PC-3 (cell line): ENCODE measurements around the gene PRKCQ. TPM values are rescaled to one million over a fixed set of nuclear protein-coding genes. Genes with fewer than 3 reads are reported as not detected.

Experiments
- ATAC-seq: fragments of 200-7000 bp; cut with Tn5 transposase; 2 replicates; pipeline ENCODE4 v1.9.1; 2020; ENCODE audit warnings: mild to moderate bottlenecking, moderate library complexity
- BruUV-seq: library from RNA; stranded (reverse); fragments of 400-500 nt; replicated peaks from 2 replicates; lab custom pipeline; 2021; lab: Mats Ljungman, UMichigan
- CTCF ChIA-PET: fragments of 300-600 bp; sonication (Branson Sonifier 250); formaldehyde crosslinking; loops from one replicate; lab custom pipeline; 2022; ENCODE audit warnings: antibody characterized with exemption; lab: Charles Lee
- POLR2A ChIA-PET: fragments of 300-600 bp; sonication (Branson Sonifier 250); formaldehyde crosslinking; loops from one replicate; lab custom pipeline; 2022; ENCODE audit warnings: antibody characterized with exemption; ENCODE audit not compliant: unreplicated experiment; lab: Charles Lee
- DNase-seq: peaks from one replicate; pipeline ENCODE4 v3.0.0-alpha.2; 2015
- H2AFZ ChIP-seq: fragments of 300-600 bp; sonication (generic); 2 replicates; pipeline ENCODE4 v1.6.0; 2016; ENCODE audit warnings: antibody characterized with exemption, low read length
- H3F3A ChIP-seq: fragments of 300-600 bp; sonication (generic); one replicate; pipeline ENCODE4 v1.6.0; 2017; ENCODE audit warnings: antibody characterized with exemption, low read length, control low read depth, mild to moderate bottlenecking; ENCODE audit not compliant: unreplicated experiment
- H3K27ac ChIP-seq: fragments of 300-600 bp; sonication (generic); 2 replicates; pipeline ENCODE4 v1.5.1; 2016; ENCODE audit warnings: mild to moderate bottlenecking, low read length
- H3K27me3 ChIP-seq: fragments of 300-600 bp; sonication (generic); 2 replicates; pipeline ENCODE4 v1.6.1; 2016; ENCODE audit warnings: low read length, mixed read lengths
- H3K36me3 ChIP-seq: fragments of 300-600 bp; sonication (generic); 2 replicates; pipeline ENCODE4 v1.6.1; 2016; ENCODE audit warnings: low read depth, mixed run types, low read length, mixed read lengths
- H3K4me1 ChIP-seq: fragments of 300-600 bp; sonication (generic); 2 replicates; pipeline ENCODE4 v1.5.1; 2016; ENCODE audit warnings: low read length; ENCODE audit not compliant: insufficient read depth
- H3K4me2 ChIP-seq: fragments of 300-600 bp; sonication (generic); 2 replicates; pipeline ENCODE4 v1.6.0; 2016; ENCODE audit warnings: low read length
- H3K4me3 ChIP-seq: fragments of 300-600 bp; sonication (generic); 2 replicates; pipeline ENCODE4 v1.5.1; 2016; ENCODE audit warnings: mild to moderate bottlenecking, low read length, mixed read lengths
- H3K79me2 ChIP-seq: fragments of 300-600 bp; sonication (generic); 2 replicates; pipeline ENCODE4 v1.6.1; 2017; ENCODE audit warnings: low read length, mixed read lengths
- H3K9ac ChIP-seq: fragments of 300-600 bp; sonication (generic); 2 replicates; pipeline ENCODE4 v1.6.0; 2016; ENCODE audit warnings: mild to moderate bottlenecking, low read length
- H3K9me2 ChIP-seq: fragments of 300-600 bp; sonication (generic); replicated peaks from 2 replicates; pipeline ENCODE4 v1.6.1; 2016; ENCODE audit warnings: mixed run types, low read length, mixed read lengths
- H3K9me3 ChIP-seq: fragments of 300-600 bp; sonication (generic); 2 replicates; pipeline ENCODE4 v1.6.1; 2016; ENCODE audit warnings: low read length, mixed read lengths
- H4K20me1 ChIP-seq: fragments of 300-600 bp; sonication (generic); 2 replicates; pipeline ENCODE4 v1.6.1; 2016; ENCODE audit warnings: low read length, mixed read lengths
- CTCF ChIP-seq: fragments of 300-600 bp; sonication (generic); conservative IDR thresholded peaks from 2 replicates; pipeline ENCODE4 v1.5.1; 2017; ENCODE audit warnings: antibody characterized with exemption, low read depth, mild to moderate bottlenecking, low read length
- EZH2 ChIP-seq: fragments of 300-600 bp; sonication (generic); IDR thresholded peaks from one replicate; pipeline ENCODE4 v1.6.1; 2017; ENCODE audit warnings: antibody characterized with exemption, mild to moderate bottlenecking, low read length; ENCODE audit not compliant: unreplicated experiment
- EZH2phosphoT487 ChIP-seq: fragments of 300-600 bp; sonication (generic); IDR thresholded peaks from 2 replicates; pipeline ENCODE4 v1.6.1; 2018; ENCODE audit warnings: mild to moderate bottlenecking, antibody characterized with exemption, low read length, borderline replicate concordance
- intact Hi-C: fragments of 100-400 bp; cut with micrococcal nuclease; formaldehyde crosslinking; loops from 2 replicates; pipeline ENCODE4 v1.9.0; 2023
- total RNA-seq: library from RNA; depleted of rRNA; stranded (reverse); fragments of >200 nt; gene quantifications from 2 replicates; pipeline ENCODE4 v1.2.3, GENCODE V29; 2014

PRKCQ gene
- total RNA-seq, 1 experiment from 2014 or later, result not detected

DNA sequence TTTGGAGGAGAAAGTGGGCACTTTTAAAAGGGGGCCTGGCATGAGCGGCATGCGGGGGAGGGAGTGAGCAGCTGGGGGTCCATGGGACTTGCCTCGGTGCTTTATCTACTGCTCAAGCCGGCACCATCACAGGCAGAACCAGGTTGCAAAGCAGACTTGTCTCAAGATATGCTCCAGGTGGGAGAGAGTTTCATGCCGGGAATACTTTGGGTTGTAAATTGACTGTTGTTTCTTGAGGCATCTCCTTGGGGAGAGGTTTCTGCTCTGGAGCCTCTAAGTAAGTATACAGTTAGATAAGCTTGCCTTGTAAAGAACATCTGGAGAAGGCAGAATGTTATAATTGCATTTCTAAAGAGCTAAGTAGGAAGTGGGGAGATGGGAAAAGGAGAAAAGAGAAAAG, 42.8 kb upstream of the PRKCQ start:
- ATAC-seq (no peak), DNase-seq (no peak)
- Histone ChIP-seq H3K36me3 (no peaks in the 10 kb centered on the region), H3K4me1 (no peaks in the 10 kb centered on the region), H3K27ac (no peak overlapping the region), H4K20me1 (no peaks in the 10 kb centered on the region), H2AFZ (no peak overlapping the region), H3K79me2 (no peaks in the 10 kb centered on the region), H3K9me2 (no peaks in the 10 kb centered on the region), H3F3A (no peaks in the 10 kb centered on the region), H3K4me3 (no peak overlapping the region), H3K9me3 (no peaks in the 10 kb centered on the region), H3K27me3 (peaks cover 62% of the 10 kb centered on the region), H3K9ac (no peak overlapping the region), H3K4me2 (no peak overlapping the region)
- CTCF ChIA-PET, result no interaction called here
- TF ChIP-seq EZH2, result no peak
- TF ChIP-seq CTCF, result no peak
- no peak for TF ChIP-seq EZH2phosphoT487
- no TSS peak for BruUV-seq
- intact Hi-C loops, result no loop called here
- POLR2A ChIA-PET, result no interaction called here

GRCh38 chr10:6621536-6621935, 41.5 kb upstream of the PRKCQ start:
- H3K9me3 ChIP-seq, result no peaks in the 10 kb centered on the region
- CTCF ChIA-PET, result no interaction called here
- no peak for DNase-seq

GRCh38 chr10:6619660-6620059, 39.6 kb upstream of the PRKCQ start:
- Histone ChIP-seq H3K36me3 (no peaks in the 10 kb centered on the region), H3K27ac (no peak overlapping the region), H3K27me3 (peaks cover 35% of the 10 kb centered on the region), H3K9ac (no peak overlapping the region), H3K9me2 (no peaks in the 10 kb centered on the region), H2AFZ (no peak overlapping the region), H4K20me1 (no peaks in the 10 kb centered on the region), H3K4me2 (no peak overlapping the region), H3K4me1 (no peaks in the 10 kb centered on the region), H3F3A (no peaks in the 10 kb centered on the region), H3K79me2 (no peaks in the 10 kb centered on the region), H3K9me3 (no peaks in the 10 kb centered on the region), H3K4me3 (no peak overlapping the region)
- ChIA-PET CTCF (no interaction called here), POLR2A (no interaction called here)
- DNase-seq, result no peak
- intact Hi-C loops, result no loop called here
- no TSS peak for BruUV-seq
- ATAC-seq, result no peak
- TF ChIP-seq EZH2phosphoT487 (no peak), EZH2 (no peak), CTCF (no peak)

More at GRCh38 chr10:6621536-6621935, 41.5 kb upstream of the PRKCQ start:
- Histone ChIP-seq H3K27me3 (peaks cover 51% of the 10 kb centered on the region), H2AFZ (no peak overlapping the region), H4K20me1 (no peaks in the 10 kb centered on the region), H3K9ac (no peak overlapping the region), H3K4me2 (no peak overlapping the region), H3K79me2 (no peaks in the 10 kb centered on the region), H3F3A (no peaks in the 10 kb centered on the region), H3K36me3 (no peaks in the 10 kb centered on the region), H3K4me1 (no peaks in the 10 kb centered on the region), H3K9me2 (no peaks in the 10 kb centered on the region), H3K27ac (no peak overlapping the region), H3K4me3 (no peak overlapping the region)
- BruUV-seq, result no TSS peak
- TF ChIP-seq CTCF (no peak), EZH2phosphoT487 (no peak)
- POLR2A ChIA-PET, result no interaction called here
- ATAC-seq, result no peak
- intact Hi-C loops, result no loop called here
